Astrocyte of the hippocampus (primary cell): ENCODE results near the gene DCP2.

Experiments
- DNase-seq: peaks from one replicate; pipeline ENCODE4 v3.0.0; 2011; ENCODE audit warnings: low read depth, low spot score

DCP2 gene

DNA sequence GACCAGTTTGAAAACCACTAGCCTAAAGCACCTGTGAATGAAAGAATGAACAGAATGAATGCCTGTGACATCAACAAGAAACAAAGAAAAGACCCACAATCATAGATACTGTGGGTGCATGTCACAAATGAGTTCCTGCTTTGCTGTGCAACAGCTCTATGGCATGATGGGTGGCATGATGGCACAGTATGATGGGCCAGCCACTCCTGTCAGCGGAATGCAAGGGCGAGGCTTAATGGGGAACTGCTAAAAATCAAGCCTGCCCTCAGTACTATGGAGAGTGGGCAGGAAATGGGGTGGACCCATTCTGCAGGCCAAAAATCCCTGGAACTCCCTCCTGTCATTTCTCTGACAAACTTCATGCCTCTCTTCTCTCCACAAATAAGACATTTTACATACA is 89.0 kb downstream of the DCP2 start:
- no peak for DNase-seq

DNA sequence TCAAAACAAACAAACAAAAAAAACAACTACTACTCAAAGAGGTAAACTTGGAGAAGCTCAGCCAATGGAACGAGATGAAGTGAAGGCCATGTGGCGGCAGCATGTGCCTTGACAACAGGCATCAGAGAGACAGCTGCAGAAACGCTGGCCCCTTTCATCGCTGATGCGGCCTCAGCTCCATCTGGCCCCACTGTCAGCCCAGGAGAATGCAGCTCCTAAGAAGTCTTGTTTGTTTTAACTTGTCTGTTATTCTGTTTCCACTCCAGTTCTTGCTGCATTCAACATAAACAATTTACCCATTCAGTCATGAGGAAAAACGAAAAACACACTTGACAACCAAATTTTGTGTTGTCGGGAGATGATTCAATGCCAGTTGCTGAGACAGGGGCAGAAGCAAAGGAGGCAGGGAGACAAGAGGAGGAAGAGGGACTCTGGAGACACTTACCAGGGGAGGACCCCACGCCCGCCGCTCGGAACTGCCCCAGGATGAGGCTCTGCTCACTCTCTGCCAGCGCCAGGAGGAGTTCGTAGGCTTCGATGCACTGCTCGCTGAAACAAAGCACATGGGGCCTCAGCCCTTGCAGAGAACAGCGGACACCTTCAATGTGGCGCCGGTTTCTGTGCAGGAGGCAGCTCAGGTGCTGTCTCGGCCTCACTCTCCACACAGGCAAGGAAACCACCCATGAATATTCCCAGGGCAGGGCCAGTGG is 91.2 kb downstream of the DCP2 start:
- DNase-seq: no peak

DNA sequence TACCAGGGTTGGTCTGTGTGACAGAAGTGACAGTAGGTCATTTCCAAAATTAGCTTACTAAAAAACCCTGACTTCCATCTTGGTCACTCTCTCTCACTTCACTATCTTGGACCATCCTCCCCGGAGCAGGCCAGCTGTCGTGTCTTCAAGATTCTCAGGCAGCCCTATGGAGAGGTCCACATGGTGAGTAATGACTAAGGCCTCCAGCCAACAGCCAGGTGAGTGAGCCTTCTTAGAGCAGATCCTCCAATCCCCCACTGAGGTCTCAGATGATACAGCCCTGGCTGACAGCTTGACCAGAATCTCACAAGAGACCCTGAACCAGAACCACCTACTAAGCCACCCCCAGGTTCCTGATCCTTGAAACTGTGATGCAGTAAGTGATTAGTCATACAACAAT is 92.0 kb downstream of the DCP2 start:
- no peak for DNase-seq
